Measurements from ENCODE around the gene UNC5C. TPM values are rescaled to one million over a fixed set of nuclear protein-coding genes. Genes with fewer than 3 reads are reported as not detected.

Gene UNC5C
- total and polyA plus RNA-seq, 2 of the 4 experiments (the other 2 are of a cell fraction): under 0.01 TPM

DNA sequence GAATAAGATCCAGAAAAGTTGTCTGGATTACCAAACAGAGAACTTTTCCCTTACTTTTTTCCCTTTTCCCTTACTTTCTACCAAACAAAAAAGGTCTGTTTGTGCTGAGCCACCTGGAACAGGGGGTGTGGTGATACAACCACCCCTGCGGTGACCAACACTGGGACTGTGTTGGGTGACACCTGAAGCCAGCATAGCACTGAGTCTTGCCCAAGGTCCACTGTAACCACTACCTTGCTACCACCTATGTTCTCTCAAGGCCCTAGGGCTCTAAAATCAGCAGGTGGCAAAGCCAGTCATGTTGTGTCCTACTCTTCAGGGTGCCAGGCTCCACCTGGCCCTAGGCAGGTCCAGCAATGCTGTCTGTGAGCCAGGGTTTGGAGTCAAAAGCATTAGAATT is 22.8 kb upstream of the UNC5C start:
- no peak overlapping the region for H4K8ac ChIP-seq (ENCODE audit: low read depth in 2 of 2, low read length in 2 of 2)
- H2BK20ac ChIP-seq (ENCODE audit: low read depth, low read length): no peak overlapping the region
- H3K9me1 ChIP-seq (ENCODE audit: insufficient read depth, low read length): no peaks in the 10 kb centered on the region
- ChIA-PET POLR2A (ENCODE audit: unreplicated experiment) (no interaction called here), CTCF (no interaction called here)
- H4K20me1 ChIP-seq (ENCODE audit: insufficient read depth, low read length): no peaks in the 10 kb centered on the region
- no peak overlapping the region for H2AK9ac ChIP-seq (replicated peaks; ENCODE audit: low read depth, low read length, poor library complexity)
- H3K56ac ChIP-seq (ENCODE audit: extremely low read depth, insufficient read depth, low read length): no peak overlapping the region
- no peak overlapping the region for H2BK5ac ChIP-seq (ENCODE audit: low read depth, low read length, poor library complexity, severe bottlenecking)
- intact Hi-C loops (cut with micrococcal nuclease): no loop called here
- WGBS, 2 experiments (ENCODE audit: extremely low coverage in 2 of 2, insufficient read length in 1 of 2): no CpG with 5 or more reads among the region's 1 CpG
- no peak overlapping the region for H3K4me2 ChIP-seq (ENCODE audit: low read depth, low read length)
- H3K9ac ChIP-seq (ENCODE audit: low read depth, low read length): no peak overlapping the region
- dilution Hi-C loops (cut with HindIII; ENCODE audit: low sequenced_read_pairs, unreplicated experiment): no loop called here
- no peak overlapping the region for H3K23ac ChIP-seq (ENCODE audit: low read depth, low read length)
- H2BK120ac ChIP-seq (ENCODE audit: low read depth, low read length): no peak overlapping the region
- ATAC-seq (ENCODE audit: low read depth) (no peak), DNase-seq (no peak)
- no TSS peak for BruUV-seq (replicated peaks)
- H3K4ac ChIP-seq (ENCODE audit: low read depth, low read length): no peak overlapping the region
- no peak overlapping the region for H3K27ac ChIP-seq (ENCODE audit: insufficient read depth, low read length)
- TF ChIP-seq MXI1 (IDR thresholded peaks at IDR 0.05; ENCODE audit: borderline replicate concordance, low read depth, low read length) (no peak), POLR2A (IDR thresholded peaks at IDR 0.05; ENCODE audit: low read depth, low read length) (no peak)
- TF ChIP-seq, protein P1, sequence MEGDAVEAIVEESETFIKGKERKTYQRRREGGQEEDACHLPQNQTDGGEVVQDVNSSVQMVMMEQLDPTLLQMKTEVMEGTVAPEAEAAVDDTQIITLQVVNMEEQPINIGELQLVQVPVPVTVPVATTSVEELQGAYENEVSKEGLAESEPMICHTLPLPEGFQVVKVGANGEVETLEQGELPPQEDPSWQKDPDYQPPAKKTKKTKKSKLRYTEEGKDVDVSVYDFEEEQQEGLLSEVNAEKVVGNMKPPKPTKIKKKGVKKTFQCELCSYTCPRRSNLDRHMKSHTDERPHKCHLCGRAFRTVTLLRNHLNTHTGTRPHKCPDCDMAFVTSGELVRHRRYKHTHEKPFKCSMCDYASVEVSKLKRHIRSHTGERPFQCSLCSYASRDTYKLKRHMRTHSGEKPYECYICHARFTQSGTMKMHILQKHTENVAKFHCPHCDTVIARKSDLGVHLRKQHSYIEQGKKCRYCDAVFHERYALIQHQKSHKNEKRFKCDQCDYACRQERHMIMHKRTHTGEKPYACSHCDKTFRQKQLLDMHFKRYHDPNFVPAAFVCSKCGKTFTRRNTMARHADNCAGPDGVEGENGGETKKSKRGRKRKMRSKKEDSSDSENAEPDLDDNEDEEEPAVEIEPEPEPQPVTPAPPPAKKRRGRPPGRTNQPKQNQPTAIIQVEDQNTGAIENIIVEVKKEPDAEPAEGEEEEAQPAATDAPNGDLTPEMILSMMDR (conservative IDR thresholded peaks at IDR 0.05; ENCODE audit: low read depth, low read length): no peak
- no peaks in the 10 kb centered on the region for H3K36me3 ChIP-seq (ENCODE audit: control insufficient read depth, insufficient read depth, low read length)
- no peak overlapping the region for H4K91ac ChIP-seq (ENCODE audit: insufficient read depth, low read depth, low read length)
- H3K18ac ChIP-seq (ENCODE audit: low read depth, low read length): no peak overlapping the region
- H3K79me1 ChIP-seq (ENCODE audit: low read depth in 1 of 2, low read length in 2 of 2): no peaks in the 10 kb centered on the region
- no peak overlapping the region for H2AFZ ChIP-seq (replicated peaks; ENCODE audit: low read length, poor library complexity)
- in situ Hi-C loops (cut with MboI; ENCODE audit: low sequenced_read_pairs): no loop called here
- no peak overlapping the region for H3K4me3 ChIP-seq (ENCODE audit: insufficient read depth, low read depth, low read length)
- H2BK15ac ChIP-seq (ENCODE audit: low read depth, low read length): no peak overlapping the region
- no peak overlapping the region for H3K14ac ChIP-seq (replicated peaks; ENCODE audit: low read depth, low read length)
- H3K4me1 ChIP-seq (ENCODE audit: control insufficient read depth, insufficient read depth, low read length): no peaks in the 10 kb centered on the region
- no peaks in the 10 kb centered on the region for H3K27me3 ChIP-seq (ENCODE audit: control insufficient read depth, insufficient read depth, low read length)
- no peak overlapping the region for H2AK5ac ChIP-seq (ENCODE audit: low read depth, low read length)
- H4K5ac ChIP-seq (ENCODE audit: low read depth, low read length): no peak overlapping the region
- H3K9me3 ChIP-seq (ENCODE audit: control insufficient read depth, insufficient read depth, low read length): no peaks in the 10 kb centered on the region
